K562 (cell line): ENCODE data around the gene KAT6B. TPM values are rescaled to one million over a fixed set of nuclear protein-coding genes. Genes with fewer than 3 reads are reported as not detected.

Experiments
- ATAC-seq: fragments of 200-7000 bp; cut with Tn5 transposase; 3 replicates; pipeline ENCODE4 v1.9.1; 2020; ENCODE audit warnings: moderate library complexity
- BruUV-seq: library from RNA; stranded (reverse); fragments of 400-500 nt; replicated peaks from 2 replicates; lab custom pipeline; 2021; lab: Mats Ljungman, UMichigan
- CTCF ChIA-PET: fragments of 300-600 bp; formaldehyde crosslinking; extraction: SDS; loops from one replicate; lab custom pipeline; 2021; ENCODE audit warnings: low intra/inter-chr PET ratio; lab: Yijun Ruan, JAX
- POLR2A ChIA-PET: fragments of 300-600, 350-650 bp; sonication (Branson Sonifier 250); formaldehyde crosslinking; extraction: SDS; loops from one replicate; lab custom pipeline; 2021; ENCODE audit warnings: antibody characterized with exemption, inconsistent platforms; lab: Yijun Ruan, JAX
- DNase-seq, 4 experiments: peaks; one replicate each; pipeline versions ENCODE4 v3.0.0 to v3.0.0-alpha.2; 2011 to 2018; ENCODE audit warnings: low spot score in 3 of 4, mixed read lengths in 3 of 4; ENCODE audit errors: extremely low read depth in 1 of 4
- FAIRE-seq: peaks from 2 replicates; lab custom pipeline; 2011; peaks lifted over from hg19 to GRCh38; lab: Jason Lieb, UNC
- H2AFZ ChIP-seq: 2 replicates; pipeline ENCODE4 v1.6.0; 2011; ENCODE audit warnings: low read depth, low read length, control low read depth, inconsistent platforms
- H3K27ac ChIP-seq: fragments of 200-600 bp; 3 replicates; pipeline ENCODE4 v1.8.0; 2011; ENCODE audit warnings: low read depth, mild to moderate bottlenecking, control low read depth, inconsistent platforms, low read length, moderate library complexity, mixed read lengths; ENCODE audit errors: extremely low read depth
- H3K27me3 ChIP-seq, 2 experiments: fragments of 300-600 bp in 1 of 2; 2 replicates in 1 of 2; 3 replicates in 1 of 2; pipeline versions ENCODE4 v1.6.0 to v1.8.0; 2011; ENCODE audit warnings: inconsistent platforms in 2 of 2, low read length in 2 of 2, mild to moderate bottlenecking in 1 of 2, mixed read lengths in 1 of 2, moderate library complexity in 1 of 2; ENCODE audit not compliant: control insufficient read depth in 2 of 2, insufficient read depth in 2 of 2
- H3K36me3 ChIP-seq: fragments of 300-600 bp; 3 replicates; pipeline ENCODE4 v1.8.0; 2011; ENCODE audit warnings: mild to moderate bottlenecking, low read length, inconsistent platforms; ENCODE audit not compliant: control insufficient read depth, insufficient read depth
- H3K4me1 ChIP-seq, 2 experiments: fragments of 200-600 bp in 1 of 2; replicated peaks in 1 of 2; 2 replicates in 1 of 2; 3 replicates in 1 of 2; pipeline versions ENCODE4 v1.5.1 to v1.8.0; 2011; ENCODE audit warnings: inconsistent platforms in 2 of 2, low read length in 2 of 2, mild to moderate bottlenecking in 1 of 2, mixed read lengths in 1 of 2, moderate library complexity in 1 of 2; ENCODE audit not compliant: control insufficient read depth in 2 of 2, insufficient read depth in 2 of 2
- H3K4me2 ChIP-seq: 2 replicates; pipeline ENCODE4 v1.6.1; 2011; ENCODE audit warnings: low read length, control low read depth, inconsistent platforms, mixed read lengths; ENCODE audit not compliant: insufficient read depth
- H3K4me3 ChIP-seq: fragments of 200-600 bp; sonication (generic), shearing (Covaris generic); 2 replicates; pipeline ENCODE4 v1.5.1; 2016; ENCODE audit warnings: control low read depth, inconsistent platforms
- H3K79me2 ChIP-seq: fragments of 200-600 bp; 3 replicates; pipeline ENCODE4 v1.8.0; 2011; ENCODE audit warnings: low read length, inconsistent platforms; ENCODE audit not compliant: control insufficient read depth, insufficient read depth
- H3K9ac ChIP-seq, 2 experiments: 2 replicates each; pipeline versions ENCODE4 v1.6.0 to v1.6.1; 2011; ENCODE audit warnings: low read depth in 2 of 2, low read length in 2 of 2, control low read depth in 1 of 2, inconsistent platforms in 1 of 2, mild to moderate bottlenecking in 1 of 2, mixed read lengths in 1 of 2; ENCODE audit not compliant: insufficient read depth in 1 of 2
- H3K9me1 ChIP-seq: one replicate; pipeline ENCODE4 v1.6.0; 2011; ENCODE audit warnings: inconsistent platforms, mild to moderate bottlenecking, low read length, moderate library complexity; ENCODE audit not compliant: control insufficient read depth, insufficient read depth
- H3K9me3 ChIP-seq: replicated peaks from 2 replicates; pipeline ENCODE4 v1.5.1; 2011; ENCODE audit warnings: low read depth, low read length, inconsistent platforms; ENCODE audit not compliant: control insufficient read depth, insufficient read depth
- H4K20me1 ChIP-seq: replicated peaks from 2 replicates; pipeline ENCODE4 v1.6.1; 2011; ENCODE audit warnings: low read length, inconsistent platforms, mixed read lengths; ENCODE audit not compliant: control insufficient read depth, insufficient read depth
- IFI16 ChIP-seq: fragments of 250-450 bp; sonication (Bioruptor Pico); IDR thresholded peaks from 2 replicates; pipeline ENCODE4 v2.1.2; 2022; ENCODE audit warnings: mild to moderate bottlenecking, inconsistent platforms
- JUND ChIP-seq, 2 experiments: IDR thresholded peaks; 2 replicates in 1 of 2; 3 replicates in 1 of 2; pipeline ENCODE4 v1.6.1; 2011; ENCODE audit warnings: borderline replicate concordance in 2 of 2, low read depth in 2 of 2, low read length in 2 of 2, improper control_type of control experiment in 1 of 2, missing biosample characterization in 1 of 2, missing genetic modification characterization in 1 of 2, missing genetic modification reagents in 1 of 2
- KLF13 ChIP-seq: fragments of 450-650 bp; IDR thresholded peaks from 2 replicates; pipeline ENCODE4 v1.6.1; 2016; ENCODE audit warnings: missing genetic modification characterization, low read depth, mild to moderate bottlenecking, missing compliant biosample characterization, moderate library complexity, borderline replicate concordance
- POLR2A ChIP-seq: fragments of 450-650 bp; conservative IDR thresholded peaks from 2 replicates; pipeline ENCODE4 v1.6.1; 2016
- TCF3 ChIP-seq: sonication (generic); formaldehyde crosslinking; IDR thresholded peaks from 2 replicates; pipeline ENCODE4 v1.4.0; 2020; ENCODE audit warnings: mild to moderate bottlenecking, missing genetic modification reagents
- WGBS: fragments of 100-300 bp; shearing (Covaris generic); methylation state at CpG from one replicate; pipeline ENCODE4 v1.1.6; 2016; ENCODE audit warnings: low coverage, mixed read lengths; ENCODE audit not compliant: insufficient coverage; ENCODE audit errors: missing lambda C conversion rate; 5-methylcytosine and 5-hydroxymethylcytosine counted together
- in situ Hi-C: fragments of 300-500 bp; cut with MboI; formaldehyde crosslinking; loops from 4 replicates; pipeline ENCODE4 v1.15.0; 2018; ENCODE audit warnings: inconsistent platforms, mixed read lengths
- intact Hi-C: fragments of 100-400 bp; cut with micrococcal nuclease; formaldehyde crosslinking; loops from 2 replicates; pipeline ENCODE4 v1.14.2; 2022
- polyA plus RNA-seq, 8 experiments: library from polyadenylated mRNA; depleted of rRNA in 4 of 8; stranded (reverse) in 5 of 8; unstranded in 3 of 8; fragments of >200 nt; fragmentation: Nextera tagmentation in 2 of 8; fragmentation: Illumina TruSeq in 1 of 8; extraction: Ambion mirVana in 2 of 8; extraction: Trizol in 1 of 8; gene quantifications; 2 replicates each; pipeline versions ENCODE4 v1.2.1 to v1.2.3, GENCODE V29; 2011 to 2014; ENCODE audit warnings: inconsistent platforms in 1 of 8, missing spikeins in 1 of 8
- total RNA-seq, 7 experiments: library from RNA; depleted of rRNA in 6 of 7; stranded (reverse); fragments of >200 nt in 6 of 7; fragmentation: Illumina TruSeq in 2 of 7; extraction: Trizol in 2 of 7; gene quantifications; 2 replicates each; pipeline versions ENCODE4 v1.2.1 to v1.2.3, GENCODE V29; 2011 to 2021; ENCODE audit warnings: low replicate concordance in 1 of 7
- TF ChIP-seq, protein P1 (sequence below): fragments of 450-650 bp; formaldehyde crosslinking; IDR thresholded peaks from 2 replicates; pipeline ENCODE4 v1.4.0; 2022; ENCODE audit warnings: mild to moderate bottlenecking, moderate library complexity
- TF ChIP-seq, protein P2 (sequence below): fragments of 450-650 bp; IDR thresholded peaks from 2 replicates; pipeline ENCODE4 v1.6.1; 2016; ENCODE audit warnings: missing biosample characterization, missing genetic modification characterization
- TF ChIP-seq, protein P3 (sequence below): fragments of 200-600 bp; sonication (generic); IDR thresholded peaks from one replicate; pipeline ENCODE4 v1.6.1; 2012; ENCODE audit warnings: mild to moderate bottlenecking, low read depth, low read length, inconsistent platforms

KAT6B gene
- total and polyA plus RNA-seq, 9 of the 15 experiments (the other 6 are each of a cell fraction or from before 2014, with no cell fraction given), result 1.4 to 9.2 (median 6.8) TPM

DNA sequence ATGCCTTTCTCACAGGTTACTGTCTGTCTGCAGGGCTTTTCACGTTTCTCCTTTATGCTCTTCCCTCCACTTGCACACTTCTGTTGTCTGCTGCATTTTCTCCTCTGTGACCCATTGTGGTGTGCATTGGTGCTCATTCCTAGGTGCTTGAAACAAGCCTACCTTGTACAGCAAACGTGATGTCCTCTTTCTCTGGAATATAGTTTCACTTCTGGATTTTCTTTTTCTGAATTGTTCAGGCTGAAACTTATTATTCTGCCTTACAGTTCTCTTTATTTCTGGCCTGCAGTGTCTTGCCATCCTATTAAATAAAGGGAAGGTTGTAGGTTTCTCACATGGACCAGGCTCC is 156.2 kb downstream of the KAT6B start:
- Histone ChIP-seq H3K4me2 (no peak overlapping the region), H3K9ac (no peak overlapping the region), H2AFZ (no peak overlapping the region), H3K9me3 (no peaks in the 10 kb centered on the region), H3K4me3 (no peak overlapping the region), H3K9me1 (no peaks in the 10 kb centered on the region), H3K27ac (no peak overlapping the region), H3K4me1 (no peaks in the 10 kb centered on the region), H3K79me2 (no peaks in the 10 kb centered on the region), H3K27me3 (no peaks in the 10 kb centered on the region), H3K36me3 (no peaks in the 10 kb centered on the region), H4K20me1 (no peaks in the 10 kb centered on the region)
- no peak for ATAC-seq
- intact Hi-C loops, result no loop called here
- BruUV-seq, result no TSS peak
- in situ Hi-C loops, result no loop called here
- no peak for FAIRE-seq
- POLR2A ChIA-PET, result interaction anchor here (0.6 kb wide), 1 partner anchor 135 kb away, joined by 3 read pairs; no protein-coding TSS in a partner anchor
- no peak for DNase-seq
- CTCF ChIA-PET, result no interaction called here
- 12% methylated on average over 2 of the region's 2 CpGs for WGBS
- TF ChIP-seq JUND (IDR thresholded peaks at IDR 0.05; ENCODE audit: borderline replicate concordance, low read depth, low read length), result no peak
- TF ChIP-seq JUND (tag; IDR thresholded peaks at IDR 0.05; ENCODE audit: borderline replicate concordance, low read depth, low read length), result no peak
- TF ChIP-seq, protein P1, sequence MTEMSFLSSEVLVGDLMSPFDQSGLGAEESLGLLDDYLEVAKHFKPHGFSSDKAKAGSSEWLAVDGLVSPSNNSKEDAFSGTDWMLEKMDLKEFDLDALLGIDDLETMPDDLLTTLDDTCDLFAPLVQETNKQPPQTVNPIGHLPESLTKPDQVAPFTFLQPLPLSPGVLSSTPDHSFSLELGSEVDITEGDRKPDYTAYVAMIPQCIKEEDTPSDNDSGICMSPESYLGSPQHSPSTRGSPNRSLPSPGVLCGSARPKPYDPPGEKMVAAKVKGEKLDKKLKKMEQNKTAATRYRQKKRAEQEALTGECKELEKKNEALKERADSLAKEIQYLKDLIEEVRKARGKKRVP, result no peak
- no peak for TF ChIP-seq TCF3 (CRISPR knock-in tag)
- TF ChIP-seq IFI16 (CRISPR knock-in tag), result no peak
- TF ChIP-seq, protein P2, sequence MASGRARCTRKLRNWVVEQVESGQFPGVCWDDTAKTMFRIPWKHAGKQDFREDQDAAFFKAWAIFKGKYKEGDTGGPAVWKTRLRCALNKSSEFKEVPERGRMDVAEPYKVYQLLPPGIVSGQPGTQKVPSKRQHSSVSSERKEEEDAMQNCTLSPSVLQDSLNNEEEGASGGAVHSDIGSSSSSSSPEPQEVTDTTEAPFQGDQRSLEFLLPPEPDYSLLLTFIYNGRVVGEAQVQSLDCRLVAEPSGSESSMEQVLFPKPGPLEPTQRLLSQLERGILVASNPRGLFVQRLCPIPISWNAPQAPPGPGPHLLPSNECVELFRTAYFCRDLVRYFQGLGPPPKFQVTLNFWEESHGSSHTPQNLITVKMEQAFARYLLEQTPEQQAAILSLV (tag), result no peak
- TF ChIP-seq KLF13 (tag), result no peak
- TF ChIP-seq POLR2A, result no peak
- TF ChIP-seq, protein P3, sequence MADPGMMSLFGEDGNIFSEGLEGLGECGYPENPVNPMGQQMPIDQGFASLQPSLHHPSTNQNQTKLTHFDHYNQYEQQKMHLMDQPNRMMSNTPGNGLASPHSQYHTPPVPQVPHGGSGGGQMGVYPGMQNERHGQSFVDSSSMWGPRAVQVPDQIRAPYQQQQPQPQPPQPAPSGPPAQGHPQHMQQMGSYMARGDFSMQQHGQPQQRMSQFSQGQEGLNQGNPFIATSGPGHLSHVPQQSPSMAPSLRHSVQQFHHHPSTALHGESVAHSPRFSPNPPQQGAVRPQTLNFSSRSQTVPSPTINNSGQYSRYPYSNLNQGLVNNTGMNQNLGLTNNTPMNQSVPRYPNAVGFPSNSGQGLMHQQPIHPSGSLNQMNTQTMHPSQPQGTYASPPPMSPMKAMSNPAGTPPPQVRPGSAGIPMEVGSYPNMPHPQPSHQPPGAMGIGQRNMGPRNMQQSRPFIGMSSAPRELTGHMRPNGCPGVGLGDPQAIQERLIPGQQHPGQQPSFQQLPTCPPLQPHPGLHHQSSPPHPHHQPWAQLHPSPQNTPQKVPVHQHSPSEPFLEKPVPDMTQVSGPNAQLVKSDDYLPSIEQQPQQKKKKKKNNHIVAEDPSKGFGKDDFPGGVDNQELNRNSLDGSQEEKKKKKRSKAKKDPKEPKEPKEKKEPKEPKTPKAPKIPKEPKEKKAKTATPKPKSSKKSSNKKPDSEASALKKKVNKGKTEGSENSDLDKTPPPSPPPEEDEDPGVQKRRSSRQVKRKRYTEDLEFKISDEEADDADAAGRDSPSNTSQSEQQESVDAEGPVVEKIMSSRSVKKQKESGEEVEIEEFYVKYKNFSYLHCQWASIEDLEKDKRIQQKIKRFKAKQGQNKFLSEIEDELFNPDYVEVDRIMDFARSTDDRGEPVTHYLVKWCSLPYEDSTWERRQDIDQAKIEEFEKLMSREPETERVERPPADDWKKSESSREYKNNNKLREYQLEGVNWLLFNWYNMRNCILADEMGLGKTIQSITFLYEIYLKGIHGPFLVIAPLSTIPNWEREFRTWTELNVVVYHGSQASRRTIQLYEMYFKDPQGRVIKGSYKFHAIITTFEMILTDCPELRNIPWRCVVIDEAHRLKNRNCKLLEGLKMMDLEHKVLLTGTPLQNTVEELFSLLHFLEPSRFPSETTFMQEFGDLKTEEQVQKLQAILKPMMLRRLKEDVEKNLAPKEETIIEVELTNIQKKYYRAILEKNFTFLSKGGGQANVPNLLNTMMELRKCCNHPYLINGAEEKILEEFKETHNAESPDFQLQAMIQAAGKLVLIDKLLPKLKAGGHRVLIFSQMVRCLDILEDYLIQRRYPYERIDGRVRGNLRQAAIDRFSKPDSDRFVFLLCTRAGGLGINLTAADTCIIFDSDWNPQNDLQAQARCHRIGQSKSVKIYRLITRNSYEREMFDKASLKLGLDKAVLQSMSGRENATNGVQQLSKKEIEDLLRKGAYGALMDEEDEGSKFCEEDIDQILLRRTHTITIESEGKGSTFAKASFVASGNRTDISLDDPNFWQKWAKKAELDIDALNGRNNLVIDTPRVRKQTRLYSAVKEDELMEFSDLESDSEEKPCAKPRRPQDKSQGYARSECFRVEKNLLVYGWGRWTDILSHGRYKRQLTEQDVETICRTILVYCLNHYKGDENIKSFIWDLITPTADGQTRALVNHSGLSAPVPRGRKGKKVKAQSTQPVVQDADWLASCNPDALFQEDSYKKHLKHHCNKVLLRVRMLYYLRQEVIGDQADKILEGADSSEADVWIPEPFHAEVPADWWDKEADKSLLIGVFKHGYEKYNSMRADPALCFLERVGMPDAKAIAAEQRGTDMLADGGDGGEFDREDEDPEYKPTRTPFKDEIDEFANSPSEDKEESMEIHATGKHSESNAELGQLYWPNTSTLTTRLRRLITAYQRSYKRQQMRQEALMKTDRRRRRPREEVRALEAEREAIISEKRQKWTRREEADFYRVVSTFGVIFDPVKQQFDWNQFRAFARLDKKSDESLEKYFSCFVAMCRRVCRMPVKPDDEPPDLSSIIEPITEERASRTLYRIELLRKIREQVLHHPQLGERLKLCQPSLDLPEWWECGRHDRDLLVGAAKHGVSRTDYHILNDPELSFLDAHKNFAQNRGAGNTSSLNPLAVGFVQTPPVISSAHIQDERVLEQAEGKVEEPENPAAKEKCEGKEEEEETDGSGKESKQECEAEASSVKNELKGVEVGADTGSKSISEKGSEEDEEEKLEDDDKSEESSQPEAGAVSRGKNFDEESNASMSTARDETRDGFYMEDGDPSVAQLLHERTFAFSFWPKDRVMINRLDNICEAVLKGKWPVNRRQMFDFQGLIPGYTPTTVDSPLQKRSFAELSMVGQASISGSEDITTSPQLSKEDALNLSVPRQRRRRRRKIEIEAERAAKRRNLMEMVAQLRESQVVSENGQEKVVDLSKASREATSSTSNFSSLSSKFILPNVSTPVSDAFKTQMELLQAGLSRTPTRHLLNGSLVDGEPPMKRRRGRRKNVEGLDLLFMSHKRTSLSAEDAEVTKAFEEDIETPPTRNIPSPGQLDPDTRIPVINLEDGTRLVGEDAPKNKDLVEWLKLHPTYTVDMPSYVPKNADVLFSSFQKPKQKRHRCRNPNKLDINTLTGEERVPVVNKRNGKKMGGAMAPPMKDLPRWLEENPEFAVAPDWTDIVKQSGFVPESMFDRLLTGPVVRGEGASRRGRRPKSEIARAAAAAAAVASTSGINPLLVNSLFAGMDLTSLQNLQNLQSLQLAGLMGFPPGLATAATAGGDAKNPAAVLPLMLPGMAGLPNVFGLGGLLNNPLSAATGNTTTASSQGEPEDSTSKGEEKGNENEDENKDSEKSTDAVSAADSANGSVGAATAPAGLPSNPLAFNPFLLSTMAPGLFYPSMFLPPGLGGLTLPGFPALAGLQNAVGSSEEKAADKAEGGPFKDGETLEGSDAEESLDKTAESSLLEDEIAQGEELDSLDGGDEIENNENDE, result no peak
